Gastrocnemius medialis (tissue), 4 donors: ENCODE results near the gene FBXO22.

ENCODE experiments used
- CTCF ChIP-seq, 5 experiments: fragments of 450-650 bp in 3 of 5; fragments of 200-600 bp in 2 of 5; sonication (generic) in 2 of 5; IDR thresholded peaks in 4 of 5; conservative IDR thresholded peaks in 1 of 5; 1 replicate in 4 of 5; 2 replicates in 1 of 5; pipeline ENCODE4 v1.5.1; 2016 to 2019; ENCODE audit warnings: antibody characterized with exemption in 5 of 5, mild to moderate bottlenecking in 3 of 5, moderate library complexity in 3 of 5
- POLR2A ChIP-seq, 2 donors: fragments of 450-650 bp; IDR thresholded peaks; one replicate each; pipeline ENCODE4 v1.6.1; 2017; ENCODE audit warnings: antibody characterized with exemption in 2 of 2, mild to moderate bottlenecking in 2 of 2, moderate library complexity in 2 of 2

DNA sequence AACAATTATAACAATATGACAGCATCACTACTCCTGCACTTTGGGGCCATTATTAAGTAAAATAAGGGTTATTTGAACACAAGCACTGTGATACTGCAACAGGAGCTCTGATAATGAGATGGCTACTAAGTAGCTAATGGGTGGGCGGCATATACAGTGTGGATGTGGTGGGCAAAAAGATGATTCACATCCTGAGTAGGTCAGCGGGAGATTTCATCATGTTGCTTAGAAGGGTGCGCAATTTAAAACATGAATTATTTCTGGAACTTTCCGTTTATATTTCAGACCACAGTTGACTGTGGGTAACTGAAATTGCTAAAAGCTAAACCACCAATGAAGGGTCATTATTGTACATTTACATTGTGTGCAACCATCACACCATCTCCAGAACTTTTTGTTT, 42.3 kb downstream of the FBXO22 start:
- TF ChIP-seq CTCF (IDR thresholded peaks at IDR 0.05 in 4 of 5, conservative IDR thresholded peaks at IDR 0.05 in 1 of 5) (no peak), POLR2A (IDR thresholded peaks at IDR 0.05) (no peak)
